ENCODE results near the gene CTU1. TPM values are rescaled to one million over a fixed set of nuclear protein-coding genes. Genes with fewer than 3 reads are reported as not detected.

The CTU1 gene
- total RNA-seq, 1 experiment from 2014 or later = 8.6 TPM

DNA sequence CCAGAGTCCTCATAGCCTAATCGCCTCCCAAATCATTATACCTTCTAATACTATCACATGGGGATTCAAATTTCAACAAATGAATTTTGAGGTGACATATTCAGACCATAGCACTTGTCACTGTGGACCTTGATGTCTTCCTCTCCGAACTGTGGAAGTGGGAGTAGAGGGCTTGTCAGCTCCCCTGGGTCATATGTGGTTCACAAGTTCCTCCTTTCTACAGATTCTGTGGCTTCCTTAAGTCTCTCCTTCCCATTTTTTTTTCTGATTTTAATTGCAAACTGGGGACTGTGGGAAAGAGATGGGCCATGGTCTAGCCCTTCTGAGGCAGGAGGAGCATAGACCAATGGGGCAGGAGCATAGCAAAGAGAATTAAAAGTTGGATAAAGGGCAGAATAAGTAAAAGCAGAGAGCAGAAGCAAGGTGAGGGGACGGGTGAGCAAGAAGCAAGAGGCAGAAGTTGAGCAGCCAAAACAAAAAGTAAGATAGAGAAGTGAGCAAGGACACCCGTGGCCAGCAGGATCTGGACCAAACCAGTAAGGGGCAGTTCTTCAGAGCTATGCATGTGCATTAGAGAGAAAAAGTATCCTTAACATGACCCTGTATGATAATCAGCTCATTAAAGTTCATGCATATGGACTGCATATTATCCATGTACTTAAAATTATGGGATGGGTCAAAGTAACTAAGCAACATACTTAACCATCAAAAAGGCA lies 31.2 kb upstream of the CTU1 start (continued):
- no peak for TF ChIP-seq SOX15 (CRISPR knock-in tag; IDR thresholded peaks at IDR 0.05)

- Mint-ChIP-seq H3K4me1 (peaks cover 25% of the 10 kb centered on the region), H3K27me3 (ENCODE audit: low read depth) (peaks cover 9% of the 10 kb centered on the region), H3K9me3 (no peaks in the 10 kb centered on the region), H3K4me3 (no peak overlapping the region), H3K36me3 (no peaks in the 10 kb centered on the region), H3K27ac (no peak overlapping the region)
- ATAC-seq (no peak), DNase-seq (ENCODE audit: low spot score) (no peak)
- CTCF ChIA-PET = interaction anchor here (1.0 to 1.1 kb wide), 3 partner anchors 27 to 523 kb away, joined by 3 to 4 read pairs (median 4); no protein-coding TSS in a partner anchor
- POLR2A ChIA-PET = no interaction called here
- TF ChIP-seq ZNF219 (CRISPR knock-in tag; IDR thresholded peaks at IDR 0.05; ENCODE audit: borderline replicate concordance) = no peak
- no peak for TF ChIP-seq RORB (CRISPR knock-in tag; IDR thresholded peaks at IDR 0.05)
- TF ChIP-seq, protein P1, sequence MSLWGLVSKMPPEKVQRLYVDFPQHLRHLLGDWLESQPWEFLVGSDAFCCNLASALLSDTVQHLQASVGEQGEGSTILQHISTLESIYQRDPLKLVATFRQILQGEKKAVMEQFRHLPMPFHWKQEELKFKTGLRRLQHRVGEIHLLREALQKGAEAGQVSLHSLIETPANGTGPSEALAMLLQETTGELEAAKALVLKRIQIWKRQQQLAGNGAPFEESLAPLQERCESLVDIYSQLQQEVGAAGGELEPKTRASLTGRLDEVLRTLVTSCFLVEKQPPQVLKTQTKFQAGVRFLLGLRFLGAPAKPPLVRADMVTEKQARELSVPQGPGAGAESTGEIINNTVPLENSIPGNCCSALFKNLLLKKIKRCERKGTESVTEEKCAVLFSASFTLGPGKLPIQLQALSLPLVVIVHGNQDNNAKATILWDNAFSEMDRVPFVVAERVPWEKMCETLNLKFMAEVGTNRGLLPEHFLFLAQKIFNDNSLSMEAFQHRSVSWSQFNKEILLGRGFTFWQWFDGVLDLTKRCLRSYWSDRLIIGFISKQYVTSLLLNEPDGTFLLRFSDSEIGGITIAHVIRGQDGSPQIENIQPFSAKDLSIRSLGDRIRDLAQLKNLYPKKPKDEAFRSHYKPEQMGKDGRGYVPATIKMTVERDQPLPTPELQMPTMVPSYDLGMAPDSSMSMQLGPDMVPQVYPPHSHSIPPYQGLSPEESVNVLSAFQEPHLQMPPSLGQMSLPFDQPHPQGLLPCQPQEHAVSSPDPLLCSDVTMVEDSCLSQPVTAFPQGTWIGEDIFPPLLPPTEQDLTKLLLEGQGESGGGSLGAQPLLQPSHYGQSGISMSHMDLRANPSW (CRISPR knock-in tag; conservative IDR thresholded peaks at IDR 0.05; ENCODE audit: low read depth) = no peak
- no peak for TF ChIP-seq JAZF1 (CRISPR knock-in tag; IDR thresholded peaks at IDR 0.05)
- no peak for TF ChIP-seq TP53 (CRISPR knock-in tag; IDR thresholded peaks at IDR 0.05)
- TF ChIP-seq ESRRA (CRISPR knock-in tag; IDR thresholded peaks at IDR 0.05; ENCODE audit: borderline replicate concordance) = no peak
- no peak for TF ChIP-seq CDX4 (CRISPR knock-in tag; IDR thresholded peaks at IDR 0.05; ENCODE audit: borderline replicate concordance)
- no peak for TF ChIP-seq ATF3 (CRISPR knock-in tag; conservative IDR thresholded peaks at IDR 0.05)
- TF ChIP-seq TEAD1 (CRISPR knock-in tag; IDR thresholded peaks at IDR 0.05) = no peak
- no peak for TF ChIP-seq NR3C1 (CRISPR knock-in tag; conservative IDR thresholded peaks at IDR 0.05; ENCODE audit: low read depth)
- no peak for TF ChIP-seq CREB1 (CRISPR knock-in tag; IDR thresholded peaks at IDR 0.05)
- no peak for TF ChIP-seq CBFB (CRISPR knock-in tag; IDR thresholded peaks at IDR 0.05; ENCODE audit: low read depth)
- TF ChIP-seq TCF7 (CRISPR knock-in tag; IDR thresholded peaks at IDR 0.05; ENCODE audit: low read depth) = no peak
- no peak for TF ChIP-seq MXD4 (CRISPR knock-in tag; IDR thresholded peaks at IDR 0.05; ENCODE audit: borderline replicate concordance)
- no peak for TF ChIP-seq ZNF317 (CRISPR knock-in tag; IDR thresholded peaks at IDR 0.05; ENCODE audit: borderline replicate concordance, low read depth)
- no peak for TF ChIP-seq PRDM15 (CRISPR knock-in tag; IDR thresholded peaks at IDR 0.05)
- TF ChIP-seq IRF2 (CRISPR knock-in tag; IDR thresholded peaks at IDR 0.05; ENCODE audit: borderline replicate concordance, low read depth) = no peak
- TF ChIP-seq NFE2L1 (CRISPR knock-in tag; IDR thresholded peaks at IDR 0.05) = no peak
- TF ChIP-seq, protein P2, sequence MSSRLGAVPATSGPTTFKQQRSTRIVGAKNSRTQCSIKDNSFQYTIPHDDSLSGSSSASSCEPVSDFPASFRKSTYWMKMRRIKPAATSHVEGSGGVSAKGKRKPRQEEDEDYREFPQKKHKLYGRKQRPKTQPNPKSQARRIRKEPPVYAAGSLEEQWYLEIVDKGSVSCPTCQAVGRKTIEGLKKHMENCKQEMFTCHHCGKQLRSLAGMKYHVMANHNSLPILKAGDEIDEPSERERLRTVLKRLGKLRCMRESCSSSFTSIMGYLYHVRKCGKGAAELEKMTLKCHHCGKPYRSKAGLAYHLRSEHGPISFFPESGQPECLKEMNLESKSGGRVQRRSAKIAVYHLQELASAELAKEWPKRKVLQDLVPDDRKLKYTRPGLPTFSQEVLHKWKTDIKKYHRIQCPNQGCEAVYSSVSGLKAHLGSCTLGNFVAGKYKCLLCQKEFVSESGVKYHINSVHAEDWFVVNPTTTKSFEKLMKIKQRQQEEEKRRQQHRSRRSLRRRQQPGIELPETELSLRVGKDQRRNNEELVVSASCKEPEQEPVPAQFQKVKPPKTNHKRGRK (CRISPR knock-in tag; IDR thresholded peaks at IDR 0.05; ENCODE audit: borderline replicate concordance) = no peak
Observed at GRCh38 chr19:51138549-51138979, 30.4 kb upstream of the CTU1 start.

Data from WTC11 (cell line).